GM21528 (cell line): ENCODE data around the gene TBP.

Source experiments
- ATAC-seq: cut with Tn5 transposase; IDR thresholded peaks from one replicate; pipeline ENCODE4 v1.9.1; 2021; ENCODE audit warnings: mild to moderate bottlenecking, moderate library complexity; ENCODE audit not compliant: unreplicated experiment, low FRiP score

Gene TBP

DNA sequence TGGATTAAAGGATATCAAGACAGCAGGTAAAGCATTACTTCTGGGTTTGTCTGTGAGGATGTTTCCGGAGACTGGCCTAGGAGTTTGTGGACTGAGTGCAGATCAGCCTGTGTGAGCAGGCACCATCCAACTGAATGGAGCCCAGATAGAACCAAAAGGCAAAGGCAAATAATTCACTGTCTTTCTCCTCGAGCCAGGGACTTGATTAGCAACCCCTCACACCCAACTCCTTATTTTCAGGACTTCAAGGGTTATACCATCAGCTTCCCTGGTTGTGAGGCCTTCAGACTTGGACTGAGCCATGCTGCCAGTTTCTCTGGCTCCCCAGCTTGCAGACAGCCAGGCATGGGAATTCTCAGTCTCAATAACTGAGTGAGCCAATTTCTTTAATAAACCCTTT is 20.4 kb upstream of the TBP start:
- ATAC-seq = no peak

DNA sequence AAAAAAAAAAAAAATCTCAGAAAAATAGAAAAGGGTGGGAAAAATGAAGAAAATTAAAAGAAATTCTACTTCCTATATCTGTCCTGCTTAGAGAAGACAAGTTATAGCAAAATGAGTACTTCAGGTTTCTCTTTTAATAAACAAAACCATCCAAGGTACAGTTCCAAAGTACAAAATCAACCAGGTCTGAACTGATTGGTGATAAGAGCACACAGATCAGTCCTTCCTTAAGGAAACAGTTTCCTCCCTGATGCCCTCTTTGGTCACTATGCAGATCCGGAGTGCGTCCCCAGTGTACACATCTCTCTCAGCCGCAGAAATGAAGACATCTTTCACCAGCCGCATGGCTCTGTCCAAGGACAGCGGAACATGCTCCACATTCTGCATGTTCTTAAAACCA is 19.2 kb upstream of the TBP start:
- no peak for ATAC-seq

DNA sequence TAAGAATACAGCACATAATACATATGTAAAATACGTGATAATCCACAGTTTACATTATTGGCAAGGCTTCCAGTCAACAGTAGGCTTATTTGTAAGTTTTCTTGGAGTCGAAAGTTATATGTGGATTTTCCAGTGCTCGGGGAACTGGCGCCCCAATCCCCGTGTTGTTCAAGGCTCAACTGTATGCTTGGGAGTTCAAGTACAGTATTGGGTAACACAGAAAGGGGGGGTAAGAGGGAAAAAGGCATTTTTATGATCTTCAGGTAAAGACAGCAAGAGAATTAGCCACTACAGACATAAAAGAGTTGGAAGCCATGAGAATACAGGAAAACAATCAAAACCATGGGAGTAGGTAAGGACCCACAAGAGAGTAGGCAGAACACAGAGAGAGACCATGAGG is 17.5 kb upstream of the TBP start:
- ATAC-seq = no peak

DNA sequence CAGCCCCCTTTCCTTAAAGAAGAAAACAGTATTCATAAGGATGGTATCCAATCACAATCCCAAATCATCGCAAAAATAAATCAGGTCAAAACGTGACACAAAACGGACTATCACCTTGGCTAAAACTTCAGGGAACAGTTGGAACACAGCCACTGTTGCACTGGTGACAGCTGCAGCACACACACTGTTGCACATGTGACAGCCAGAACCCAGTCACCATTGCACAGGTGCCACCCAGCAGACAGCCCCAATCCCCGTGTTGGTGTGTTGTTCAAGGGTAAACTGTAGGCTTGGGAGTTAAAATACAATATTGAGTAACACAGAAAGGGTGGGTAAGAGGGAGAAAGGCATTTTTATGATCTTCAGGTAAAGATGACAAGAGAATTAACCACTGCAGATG is 16.8 kb upstream of the TBP start:
- ATAC-seq = no peak

DNA sequence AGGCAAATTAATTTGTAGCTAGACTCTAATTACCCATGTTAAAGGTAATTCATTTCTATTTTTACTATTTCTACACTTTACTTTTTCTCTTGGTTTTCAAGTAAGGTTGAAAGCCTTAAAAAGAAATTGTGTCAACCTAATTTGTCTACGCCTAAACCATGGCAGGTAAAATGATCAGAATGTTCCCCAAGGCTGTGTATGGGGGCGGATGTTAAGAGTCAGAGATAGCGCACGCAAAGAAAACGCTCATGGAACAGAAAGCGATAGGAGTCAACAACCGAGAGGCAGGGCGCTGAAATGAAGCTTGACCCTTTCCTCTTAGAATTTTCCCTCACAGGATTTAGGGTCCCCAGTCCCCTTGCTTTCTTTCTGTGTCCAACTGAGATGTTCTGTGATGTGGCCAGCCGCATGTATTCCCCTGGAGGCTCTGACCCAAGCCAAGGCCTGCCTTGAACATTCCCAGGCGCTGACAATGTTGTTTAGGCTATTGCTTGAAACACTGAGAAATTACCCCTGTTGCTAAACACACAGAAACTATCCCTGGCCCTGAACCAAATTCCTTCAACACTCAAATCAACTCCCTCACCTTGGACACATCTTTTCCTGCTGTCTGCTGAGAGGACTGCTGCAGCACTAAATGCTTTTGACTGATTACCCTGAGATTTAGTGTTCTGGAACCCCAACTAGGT is 12.0 kb upstream of the TBP start:
- no peak for ATAC-seq

DNA sequence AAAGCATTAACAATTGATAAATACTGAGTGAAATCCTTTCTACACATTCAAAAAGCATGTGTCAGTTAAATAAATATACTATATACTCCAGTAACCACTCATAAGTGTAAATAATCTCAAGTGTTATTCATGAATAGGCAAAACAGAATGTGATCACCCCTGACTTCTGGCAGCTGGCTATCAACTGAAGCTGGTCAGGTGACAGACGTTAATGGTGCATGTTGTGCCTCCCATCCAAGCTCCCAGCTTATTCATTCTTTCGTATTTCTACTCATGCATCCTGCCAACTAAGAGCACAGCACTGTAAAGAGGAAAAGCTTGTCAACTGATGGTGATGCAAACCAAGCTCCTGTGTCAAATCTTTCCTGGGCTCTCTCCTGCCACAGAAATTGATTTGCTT is 8.8 kb upstream of the TBP start:
- no peak for ATAC-seq

DNA sequence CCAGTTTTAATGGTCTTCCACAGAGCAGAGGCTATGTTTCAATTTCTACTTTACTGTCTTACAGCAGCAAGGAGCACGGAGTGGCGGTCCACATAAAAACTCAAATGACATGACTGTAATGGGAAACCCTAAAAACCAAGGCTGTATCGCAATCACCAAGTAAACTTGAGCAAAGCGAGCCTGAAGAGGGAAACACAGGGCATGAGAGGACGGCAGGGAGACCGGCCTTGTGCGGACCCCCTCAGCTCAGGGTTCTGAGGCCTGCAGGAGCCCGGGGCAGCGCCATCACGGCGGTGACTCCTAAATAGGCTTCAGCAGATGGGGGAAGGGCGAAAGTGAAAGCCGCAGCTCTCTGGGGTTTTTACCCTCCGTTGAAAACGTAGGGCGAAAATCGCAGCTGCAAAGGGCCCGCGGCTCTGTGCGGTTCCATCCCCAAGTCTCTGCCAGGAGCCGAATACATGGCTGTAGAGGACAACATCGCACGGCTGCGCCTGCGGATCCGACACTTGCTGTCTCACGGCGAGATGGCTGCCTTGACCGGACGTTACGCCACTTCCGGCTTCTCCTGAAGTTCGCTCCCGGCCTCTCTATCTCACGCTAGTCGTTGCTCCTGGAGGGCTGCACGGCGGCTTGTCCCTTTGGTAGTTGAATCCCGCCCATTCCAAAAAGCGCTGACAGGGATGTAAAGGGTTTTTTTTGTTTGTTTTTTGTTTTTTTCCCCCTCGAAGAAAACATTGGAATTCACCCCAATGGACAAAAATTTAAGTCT is 1.2 kb upstream of the TBP start, which contains the start of gene PSMB1:
TSS of gene PSMB1 (minus strand) at position 543 of the 769 bp plus-strand sequence. CDS start at position 478, 65 bp downstream.
- ATAC-seq = peak; percentile 66

DNA sequence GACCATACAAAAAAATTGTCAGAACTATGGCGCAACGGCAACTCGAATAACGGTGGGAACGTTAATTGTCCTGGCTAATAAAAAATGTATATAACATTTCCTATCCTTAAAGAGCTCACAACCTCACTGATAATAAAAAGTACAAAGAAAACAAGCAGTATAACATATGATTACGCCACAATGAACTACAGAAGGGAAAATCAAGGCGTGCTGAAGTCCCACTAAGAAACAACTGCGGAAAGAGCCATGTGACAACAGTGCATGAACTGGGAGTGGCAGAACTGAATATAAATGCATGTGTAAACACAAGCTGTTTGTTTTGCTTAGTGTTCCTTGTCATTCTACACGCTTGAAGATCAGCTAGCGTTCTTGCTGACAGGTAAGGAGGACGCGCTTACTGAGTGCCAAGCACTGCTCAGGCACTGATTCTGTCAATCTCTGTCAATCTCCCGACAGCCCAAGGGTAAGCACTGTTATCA is 596 bp upstream of the TBP start:
- peak; percentile 42 for ATAC-seq

DNA sequence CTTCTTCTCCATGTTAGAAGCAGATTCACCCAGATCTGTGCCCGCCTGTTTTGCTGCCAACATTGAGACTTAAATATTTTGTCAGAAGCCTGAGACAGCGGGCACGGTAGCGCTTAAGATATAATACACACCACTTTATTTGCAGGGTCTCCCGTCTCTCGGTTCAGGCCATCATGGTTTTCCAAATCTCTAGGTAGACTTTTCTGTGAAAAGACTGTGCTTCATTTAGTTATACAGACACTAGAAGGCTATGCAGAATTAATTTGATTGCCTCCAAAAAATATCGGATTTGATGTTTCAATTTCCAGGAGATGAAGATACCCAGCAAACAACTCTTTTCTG is 598 bp downstream of the TBP start:
- ATAC-seq = no peak

DNA sequence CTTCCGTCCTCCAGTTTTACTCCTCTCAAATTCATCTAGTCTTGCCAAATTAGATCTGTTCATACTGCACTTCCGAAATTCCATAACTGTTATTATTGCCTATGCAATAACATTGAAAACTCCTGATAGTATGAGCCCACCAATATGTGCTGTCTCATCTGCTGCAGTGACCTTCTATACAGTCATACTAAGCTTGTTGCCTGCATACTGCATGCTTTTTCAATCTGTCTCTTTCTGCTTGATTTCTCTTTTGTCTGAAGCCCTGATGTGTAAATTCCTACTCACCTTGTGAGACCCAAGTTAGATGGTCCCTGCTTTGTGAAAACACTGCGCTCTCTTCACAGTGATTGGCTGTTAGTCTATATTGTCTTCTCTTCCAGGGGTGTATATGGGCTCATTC is 1.1 kb downstream of the TBP start:
- no peak for ATAC-seq

DNA sequence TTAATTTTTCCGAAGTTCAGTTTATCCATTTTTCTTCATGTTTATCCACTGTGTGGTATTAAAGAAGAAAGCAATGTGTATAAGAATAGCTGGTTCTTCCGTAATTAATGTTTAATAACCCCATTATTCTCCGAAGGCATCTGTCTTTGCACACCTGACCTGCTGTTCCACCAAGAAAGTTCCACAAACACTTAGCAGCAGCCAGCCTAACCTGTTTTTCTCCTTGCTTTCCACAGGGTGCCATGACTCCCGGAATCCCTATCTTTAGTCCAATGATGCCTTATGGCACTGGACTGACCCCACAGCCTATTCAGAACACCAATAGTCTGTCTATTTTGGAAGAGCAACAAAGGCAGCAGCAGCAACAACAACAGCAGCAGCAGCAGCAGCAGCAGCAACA is 7.4 kb downstream of the TBP start:
- ATAC-seq = no peak

DNA sequence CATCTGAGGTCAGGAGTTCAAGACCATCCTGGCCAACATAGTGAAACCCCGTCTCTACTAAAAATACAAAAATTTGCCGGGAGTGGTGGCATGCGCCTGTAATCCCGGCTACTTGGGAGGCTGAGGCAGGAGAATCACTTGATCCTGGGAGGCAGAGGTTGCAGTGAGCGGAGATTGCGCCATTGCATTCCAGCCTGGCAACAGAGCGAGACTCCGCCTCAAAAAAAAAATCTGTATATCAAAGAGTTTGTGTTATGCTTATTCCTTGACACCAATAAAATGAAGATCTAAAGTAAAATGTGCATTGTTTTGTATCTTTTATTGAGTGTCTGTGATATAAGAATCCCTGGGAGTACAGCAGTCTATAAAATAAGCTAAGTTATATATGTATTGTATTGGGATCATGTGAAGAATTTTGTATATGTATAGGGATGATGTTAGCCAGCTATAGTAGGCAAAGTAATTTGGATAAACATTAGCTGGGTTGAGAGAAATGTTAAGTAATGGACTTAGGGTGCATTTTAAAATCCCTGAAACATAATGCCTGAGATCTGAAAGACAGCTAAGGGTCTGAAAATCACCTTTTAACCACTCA is 10.9 kb downstream of the TBP start:
- no peak for ATAC-seq

DNA sequence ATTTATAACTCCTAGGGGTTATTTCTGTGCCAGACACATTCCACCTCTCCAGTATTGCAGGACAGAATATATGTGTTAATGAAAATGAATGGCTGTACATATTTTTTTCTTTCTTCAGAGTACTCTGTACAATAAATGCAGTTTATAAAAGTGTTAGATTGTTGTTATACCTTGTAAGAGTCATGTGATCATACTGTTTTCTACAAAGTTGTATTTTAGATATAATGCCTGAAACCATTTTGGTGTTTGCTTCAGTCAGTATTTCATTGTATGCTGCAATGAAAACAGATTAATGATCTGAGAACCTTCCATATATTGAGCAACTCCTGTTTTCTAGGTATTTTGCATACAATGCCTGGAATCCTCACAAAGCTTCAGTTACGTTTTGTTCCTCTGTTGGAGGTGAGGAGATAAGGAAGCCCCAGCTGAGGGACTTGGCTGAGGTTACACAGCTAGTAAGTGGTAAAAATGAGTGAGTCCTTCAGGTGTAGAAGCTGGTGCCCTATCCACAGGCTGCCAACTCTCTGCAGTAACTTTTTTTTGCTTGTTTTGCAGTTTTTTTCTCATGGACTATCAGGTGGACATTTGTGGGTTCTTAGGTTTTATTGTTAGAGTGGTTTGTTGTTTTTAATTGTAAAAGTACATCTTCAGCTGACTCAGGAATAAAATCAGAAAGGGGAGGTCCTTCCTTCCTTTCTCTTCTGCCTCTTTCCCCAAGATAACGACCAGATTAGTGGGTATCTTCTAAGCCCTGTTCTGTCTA is 18.7 kb downstream of the TBP start:
- ATAC-seq = no peak

DNA sequence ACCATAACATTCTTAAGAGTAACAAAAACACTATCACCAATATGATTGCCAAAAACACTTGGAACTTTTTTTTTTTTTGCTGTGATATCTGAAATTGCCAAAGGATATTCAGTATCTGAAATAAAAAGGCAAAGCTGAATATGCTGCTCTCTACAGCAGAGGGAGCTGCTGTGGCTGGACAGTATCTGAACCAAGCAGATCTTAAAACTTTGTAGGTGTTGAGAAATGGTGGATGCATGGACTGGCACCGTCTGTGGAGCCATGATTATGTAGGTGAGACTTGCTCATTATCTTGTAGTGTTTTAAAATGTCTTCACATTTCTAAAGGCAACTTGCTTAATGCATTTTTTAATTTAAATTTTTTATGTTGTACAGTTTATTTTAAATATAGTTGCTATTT is 21.1 kb downstream of the TBP start:
- no peak for ATAC-seq

DNA sequence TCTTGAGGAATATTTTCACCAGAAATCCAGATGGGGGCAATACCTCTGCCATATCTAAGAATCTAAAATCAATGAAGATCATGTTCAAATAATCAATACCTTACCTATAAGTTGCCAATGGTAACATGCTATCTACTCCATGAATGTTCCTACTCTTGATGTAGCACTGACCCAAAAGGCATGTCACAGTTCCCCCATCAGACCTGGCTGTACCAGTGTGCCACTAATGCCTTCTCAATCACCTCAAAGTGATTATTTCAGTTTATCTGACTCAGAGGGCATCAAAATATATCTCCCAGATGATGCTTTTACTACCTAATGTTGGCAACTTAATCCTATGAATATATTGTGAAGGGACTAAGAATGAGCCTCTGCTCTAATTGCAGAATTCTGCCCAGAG is 24.7 kb downstream of the TBP start:
- ATAC-seq = no peak

DNA sequence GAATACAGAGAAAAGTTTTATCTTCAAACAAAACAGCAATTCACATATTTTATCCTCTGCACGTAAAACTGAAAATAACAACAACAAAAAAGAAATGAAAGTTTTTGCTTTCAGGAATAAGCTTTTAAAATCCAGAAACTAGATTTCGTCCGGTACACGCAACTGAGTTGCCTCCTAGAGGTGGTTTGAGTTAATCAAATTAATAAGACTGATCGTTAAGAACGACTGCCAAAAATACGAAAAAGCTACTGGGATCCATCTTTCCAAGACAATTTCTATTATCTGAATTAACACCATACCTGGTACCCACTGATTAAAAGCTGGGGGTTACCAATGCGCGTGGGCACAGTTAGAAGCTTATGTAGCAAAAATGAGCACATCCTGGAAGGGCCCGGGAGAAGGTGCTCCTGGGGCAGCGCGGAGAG is 29.6 kb downstream of the TBP start:
- peak; percentile 4 for ATAC-seq

DNA sequence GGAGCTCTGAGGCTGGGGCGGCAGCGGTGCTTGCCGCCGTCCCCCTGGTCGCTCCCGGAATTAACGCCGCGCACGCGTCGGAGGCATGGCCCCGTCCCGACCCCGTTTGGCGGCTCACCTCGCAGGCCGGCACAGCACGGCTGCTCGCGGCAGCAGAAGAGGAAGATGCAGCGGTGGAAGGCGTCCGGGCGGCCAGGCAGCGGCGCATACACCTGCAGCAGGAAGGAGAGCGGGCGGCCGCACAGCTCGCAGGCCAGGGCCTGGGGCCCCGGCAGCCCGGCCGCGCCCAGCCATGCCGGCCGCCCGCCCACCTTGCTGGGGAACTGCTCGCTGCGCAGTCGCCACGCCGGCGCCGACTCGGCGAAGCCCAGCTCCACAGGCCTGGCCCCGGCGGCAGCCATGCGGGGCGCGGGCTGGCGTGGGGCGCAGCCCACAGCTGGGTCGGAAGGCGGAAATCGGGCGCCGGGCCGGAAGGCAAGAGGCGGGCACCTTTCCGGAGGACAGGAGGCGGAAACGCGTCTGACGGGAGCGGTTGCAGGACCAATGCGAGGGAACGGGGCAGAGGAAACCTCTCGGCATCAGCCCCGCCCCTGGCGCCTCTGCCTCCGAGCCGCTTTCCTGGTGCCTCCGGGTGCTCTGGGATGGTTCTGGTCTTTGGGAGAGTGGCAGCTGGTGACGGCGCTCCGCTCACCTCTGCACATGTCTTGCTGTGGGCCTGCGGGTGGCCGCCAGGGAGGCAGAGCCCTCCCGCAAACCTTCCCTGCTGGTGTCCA is 30.2 kb downstream of the TBP start, which contains the start of gene PDCD2:
TSS of gene PDCD2 (minus strand) at position 457 of the 773 bp plus-strand sequence. CDS start at position 401, 56 bp downstream.
- ATAC-seq = peak; percentile 97

DNA sequence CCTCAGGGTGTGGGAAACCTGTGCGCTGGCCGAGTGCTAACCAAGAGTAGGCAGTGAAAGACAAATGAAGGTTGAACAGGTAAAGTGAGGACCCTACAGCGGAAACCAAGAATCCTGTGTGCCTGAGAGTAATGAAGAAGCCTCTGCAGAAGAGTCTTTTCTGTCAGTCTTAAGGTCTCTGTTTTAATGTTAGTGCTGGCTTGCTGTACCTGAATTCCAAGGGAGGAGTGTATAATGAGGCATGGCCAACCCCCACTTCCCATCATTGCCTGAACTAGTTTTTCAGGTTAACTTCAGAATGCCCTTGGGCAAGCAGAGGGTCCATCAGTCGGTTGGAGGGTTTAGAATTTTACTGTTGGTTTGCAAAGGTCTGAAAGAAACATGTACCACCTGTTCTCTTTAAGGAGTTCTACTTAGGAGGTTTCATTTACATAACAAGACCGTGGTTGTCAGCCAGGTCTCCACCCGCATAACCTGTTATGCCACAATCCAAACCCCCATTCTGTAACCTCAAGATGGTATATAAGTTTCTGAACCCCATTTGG is 30.9 kb downstream of the TBP start:
- peak; percentile 49 for ATAC-seq

DNA sequence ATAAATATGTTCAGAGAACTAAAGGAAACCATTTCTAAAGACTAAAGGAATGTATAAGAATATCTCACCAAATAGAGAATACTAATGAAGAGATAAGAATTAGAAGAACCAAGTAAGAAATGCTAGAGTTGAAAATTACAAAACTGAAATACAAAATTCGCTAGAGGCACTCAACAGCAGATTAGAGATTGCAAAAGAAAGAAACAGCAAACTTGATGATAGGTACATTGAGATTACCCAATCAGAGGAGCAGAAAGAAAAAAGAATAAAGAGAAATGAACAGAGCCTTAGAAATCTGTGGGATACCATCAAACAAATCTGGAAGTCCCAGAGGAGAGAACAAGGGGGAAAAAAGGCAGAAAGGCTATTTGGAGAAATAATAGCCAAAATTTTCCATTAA is 36.6 kb downstream of the TBP start:
- ATAC-seq = no peak

DNA sequence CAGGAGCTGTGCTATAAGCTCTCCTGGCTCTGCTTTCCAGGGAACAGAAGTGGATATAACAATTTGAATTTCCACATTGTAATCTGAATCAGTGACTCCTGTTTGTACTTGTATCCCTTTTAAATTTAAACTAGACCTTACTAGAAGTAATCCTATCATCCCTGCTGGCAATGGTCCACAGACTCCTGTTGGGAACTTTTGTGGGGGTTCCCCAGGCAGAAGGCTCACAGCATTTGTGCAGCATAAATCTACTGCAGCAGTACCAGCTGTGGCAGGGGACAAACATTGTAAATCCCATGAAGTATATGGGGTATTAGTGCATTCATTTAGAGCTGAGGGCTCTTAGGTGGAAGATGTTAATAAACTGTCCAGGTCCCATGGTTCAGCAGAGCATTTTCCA is 42.3 kb downstream of the TBP start:
- no peak for ATAC-seq
